GM19395 (cell line): Measurements from ENCODE around the gene LPP.

ENCODE experiments used
- ATAC-seq: cut with Tn5 transposase; IDR thresholded peaks from one replicate; pipeline ENCODE4 v1.9.1; 2021; ENCODE audit warnings: mild to moderate bottlenecking, moderate library complexity; ENCODE audit not compliant: unreplicated experiment

Gene LPP

DNA sequence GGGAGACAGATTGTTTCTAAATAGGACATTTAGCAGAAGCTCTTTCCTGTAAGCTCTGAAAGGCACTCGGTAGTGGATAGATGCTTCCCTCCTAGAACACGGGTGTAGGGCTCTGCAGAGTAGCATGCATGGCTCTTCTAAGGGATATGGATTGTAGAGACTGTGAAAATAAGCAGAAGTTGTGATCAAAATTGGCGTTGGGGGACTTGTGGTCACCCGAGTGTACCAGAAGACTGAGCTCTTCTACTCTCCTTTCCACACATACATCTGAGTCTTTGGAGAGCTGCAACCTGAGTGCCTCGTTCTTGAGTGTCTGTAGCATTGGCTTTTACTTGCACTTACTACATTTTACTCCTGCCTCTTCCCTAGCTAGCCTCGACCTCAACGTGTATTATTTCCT is 197.7 kb downstream of the LPP start:
- ATAC-seq, result no peak

- ATAC-seq, result no peak
These were observed 198.4 kb downstream of the LPP start for GRCh38 chr3:188352196-188352927.

DNA sequence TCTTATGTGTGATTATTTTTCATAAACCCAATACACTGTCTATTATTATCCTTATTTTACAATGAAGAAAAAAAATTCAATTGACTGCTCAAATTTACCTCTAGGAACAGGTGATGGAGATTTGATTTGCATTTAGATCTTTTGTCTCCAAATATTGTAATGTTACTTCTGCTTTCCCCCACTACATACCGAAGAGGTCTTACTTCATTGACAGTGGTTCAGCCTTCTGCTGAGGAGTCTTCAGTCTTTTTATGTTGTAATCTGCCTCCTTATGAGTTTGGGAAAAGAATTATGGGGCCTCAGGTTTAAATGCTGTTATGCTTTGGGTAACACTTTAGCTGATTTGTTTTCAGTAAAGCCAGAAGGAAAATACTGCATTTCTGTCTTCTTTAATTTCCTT is 199.5 kb downstream of the LPP start:
- no peak for ATAC-seq

- no peak for ATAC-seq
These were observed 205.0 kb downstream of the LPP start for GRCh38 chr3:188358787-188359493.

- ATAC-seq, result no peak
These were observed 206.5 kb downstream of the LPP start for GRCh38 chr3:188360364-188360881.

DNA sequence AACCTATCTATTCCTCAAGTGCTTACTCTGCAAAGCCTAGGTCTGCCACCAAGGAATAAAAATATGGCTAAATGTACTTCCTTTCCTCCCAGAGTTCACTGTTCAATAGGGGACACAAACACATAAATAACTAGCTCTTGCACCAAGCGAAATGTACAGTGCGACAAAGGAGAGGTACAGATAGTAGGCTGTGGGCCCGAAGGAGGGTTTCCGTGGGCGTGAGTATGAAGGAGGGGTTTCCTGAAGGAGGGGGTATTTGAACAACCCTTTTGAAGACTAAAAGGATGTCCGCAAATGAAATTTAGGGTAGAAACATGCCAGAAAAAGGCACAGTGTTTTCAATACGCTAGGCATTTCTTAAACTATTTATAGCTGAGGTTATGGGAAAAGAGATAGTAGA is 207.9 kb downstream of the LPP start:
- ATAC-seq, result no peak

GRCh38 chr3:188362405-188362831 is 208.5 kb downstream of the LPP start:
- ATAC-seq, result no peak

DNA sequence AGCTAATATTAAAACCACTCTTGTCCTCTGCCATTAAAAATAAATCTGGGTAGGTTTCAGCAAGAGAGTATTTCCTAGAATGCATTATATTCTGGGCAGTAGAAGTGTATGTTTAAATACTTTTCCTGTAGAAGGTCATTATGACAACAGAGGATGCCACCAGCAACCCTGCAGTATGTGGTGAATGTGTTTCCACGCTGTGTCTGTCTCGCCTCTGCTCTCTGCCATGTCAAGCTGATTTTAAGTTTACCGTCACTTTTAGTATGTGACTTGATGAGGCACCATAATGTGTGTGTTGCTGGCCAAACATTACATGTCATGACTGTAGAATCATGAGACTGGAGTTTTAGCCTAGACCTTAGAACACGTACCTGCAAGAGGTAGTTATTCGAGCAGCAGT is 211.2 kb downstream of the LPP start:
- no peak for ATAC-seq

DNA sequence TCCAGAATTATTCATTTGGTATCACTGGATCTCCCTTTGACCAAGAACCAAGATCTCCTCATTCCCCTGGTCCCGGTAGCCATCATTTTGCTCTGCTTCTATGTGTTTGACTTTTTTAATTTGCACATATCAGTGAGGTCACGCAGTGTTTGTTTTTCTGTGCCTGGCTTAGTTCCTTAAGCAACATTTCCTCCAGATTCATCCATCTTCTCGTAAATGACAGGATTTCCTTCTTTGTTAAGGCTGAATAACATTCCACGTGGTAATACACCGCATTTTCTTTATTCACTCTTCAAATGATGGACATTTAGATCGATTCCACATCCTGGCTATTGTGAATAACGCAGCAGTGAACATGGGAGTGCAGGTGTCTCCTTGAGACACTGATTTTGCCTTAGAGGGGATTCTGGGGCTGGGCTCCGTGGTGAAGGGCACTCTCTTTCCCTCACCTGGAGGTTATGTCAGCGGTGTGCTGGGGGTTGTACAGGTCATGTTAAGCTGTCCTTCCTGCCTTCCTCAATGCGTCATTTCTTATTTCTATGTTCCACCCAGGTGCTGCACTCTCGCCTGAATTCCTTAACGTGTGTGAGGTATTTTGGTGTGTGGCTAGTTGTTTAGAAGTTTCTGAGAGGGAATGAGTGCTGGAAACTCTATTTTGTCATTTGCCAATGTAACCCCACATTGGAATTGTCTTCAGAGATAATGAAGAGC is 212.2 kb downstream of the LPP start:
- ATAC-seq, result no peak

DNA sequence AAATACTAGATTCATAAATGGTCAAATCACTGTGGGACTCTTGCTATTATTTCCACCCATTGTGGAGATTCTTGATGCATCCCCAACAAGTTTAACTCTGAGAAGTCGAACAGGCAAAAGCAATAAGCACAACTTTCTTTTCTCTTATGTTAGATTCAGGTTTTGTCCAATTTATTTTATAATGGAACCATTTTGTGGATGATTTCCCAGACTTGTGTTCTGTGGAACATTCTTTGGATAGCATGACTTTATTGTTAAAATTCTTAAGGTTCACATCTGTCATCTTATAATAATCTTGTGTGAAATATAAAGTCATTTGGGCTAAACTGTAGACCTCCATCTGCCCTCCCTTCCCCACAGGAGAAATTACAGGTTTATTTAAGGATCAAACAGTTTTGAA is 213.7 kb downstream of the LPP start:
- no peak for ATAC-seq

DNA sequence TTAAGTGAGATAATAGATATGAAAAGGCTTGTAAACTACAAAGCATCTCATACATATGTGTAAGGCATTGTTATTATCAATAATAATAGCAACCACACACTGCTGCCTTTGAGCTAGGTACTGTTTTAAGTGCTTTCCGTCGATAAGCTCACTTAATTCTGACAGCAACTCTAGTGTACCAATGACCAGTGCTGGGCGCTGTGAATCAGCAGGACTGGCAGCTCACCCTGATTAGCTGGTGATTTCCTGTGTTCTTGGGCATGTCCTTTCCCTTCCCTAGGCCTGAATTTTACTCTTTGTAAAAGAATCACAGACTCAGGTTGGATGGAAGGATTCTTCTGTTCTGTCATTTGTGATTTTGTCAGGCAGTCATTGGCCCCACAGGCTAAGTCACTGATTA is 215.6 kb downstream of the LPP start:
- no peak for ATAC-seq

DNA sequence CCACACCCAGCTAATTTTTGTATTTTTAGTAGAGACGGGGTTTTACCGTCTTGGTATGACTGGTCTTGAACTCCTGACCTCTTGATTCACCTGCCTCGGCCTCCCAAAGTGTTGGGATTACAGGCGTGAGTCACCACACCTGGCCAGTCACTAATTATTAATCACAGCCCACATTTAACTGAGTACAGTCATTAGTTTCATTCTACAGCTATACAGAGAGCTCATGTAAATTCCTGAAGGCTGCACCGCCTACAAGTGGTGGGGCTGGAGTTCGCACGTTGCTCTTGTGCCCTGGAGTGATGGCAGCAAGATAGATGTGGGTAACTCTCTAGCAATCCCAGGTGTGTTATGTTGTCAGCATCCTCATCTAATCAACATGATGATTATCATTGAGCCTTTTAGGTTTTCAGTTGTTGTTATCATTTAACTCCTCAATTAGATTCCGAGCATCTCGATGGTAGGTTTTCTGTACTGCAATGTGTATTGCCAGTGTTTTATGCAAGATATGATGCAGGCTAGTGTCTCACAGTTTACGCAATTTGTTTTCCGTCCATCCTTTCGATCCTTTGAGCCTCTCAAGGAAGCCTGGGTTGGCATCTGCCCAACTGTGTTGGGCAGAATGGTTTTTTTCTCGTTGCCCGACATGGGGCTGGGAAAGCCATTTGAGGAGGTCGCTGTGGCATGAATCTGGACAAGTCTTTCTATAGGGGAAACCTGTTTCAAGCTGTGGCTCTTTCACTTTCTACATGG is 216.3 kb downstream of the LPP start:
- ATAC-seq, result no peak

- no peak for ATAC-seq
These were observed 224.8 kb downstream of the LPP start for GRCh38 chr3:188378786-188379185.

DNA sequence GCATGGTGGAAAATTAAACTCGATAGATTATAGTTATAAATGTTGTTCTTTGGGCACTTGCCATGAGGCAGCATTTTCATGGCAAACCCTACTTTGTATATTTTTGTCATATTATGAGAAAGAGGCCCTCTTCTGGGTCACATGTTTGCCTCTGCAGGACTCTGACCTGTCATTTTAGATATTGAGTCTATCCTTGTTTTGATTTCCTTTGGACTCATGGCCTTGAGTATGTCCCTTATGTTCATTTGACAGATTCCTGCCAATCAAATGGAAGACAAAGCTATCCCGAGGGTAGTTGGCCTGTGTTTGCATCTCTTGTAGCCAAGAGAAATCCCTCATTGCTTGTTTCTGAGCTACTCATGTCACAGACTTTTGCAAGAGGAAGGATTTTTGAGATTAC is 226.3 kb downstream of the LPP start:
- ATAC-seq, result no peak

- ATAC-seq, result no peak
These were observed 226.8 kb downstream of the LPP start for GRCh38 chr3:188380722-188381121.

DNA sequence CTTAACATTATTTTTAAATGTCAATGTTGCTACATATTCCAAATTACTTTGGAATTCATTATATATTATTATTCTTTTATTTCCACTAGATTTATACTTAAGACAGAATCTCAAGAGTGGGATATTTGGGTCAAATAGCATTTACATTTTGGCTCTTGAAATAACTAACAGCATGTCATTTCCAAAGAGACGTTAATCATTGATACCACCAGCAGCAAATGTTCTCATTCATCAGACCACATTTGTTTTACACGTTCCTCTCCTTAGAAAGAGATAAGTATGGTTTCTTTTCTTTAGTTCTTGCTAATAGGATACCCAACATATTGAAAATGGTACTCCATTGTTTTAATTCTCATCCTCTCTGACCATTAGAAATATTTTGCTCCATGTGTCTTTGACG is 229.8 kb downstream of the LPP start:
- ATAC-seq, result no peak

DNA sequence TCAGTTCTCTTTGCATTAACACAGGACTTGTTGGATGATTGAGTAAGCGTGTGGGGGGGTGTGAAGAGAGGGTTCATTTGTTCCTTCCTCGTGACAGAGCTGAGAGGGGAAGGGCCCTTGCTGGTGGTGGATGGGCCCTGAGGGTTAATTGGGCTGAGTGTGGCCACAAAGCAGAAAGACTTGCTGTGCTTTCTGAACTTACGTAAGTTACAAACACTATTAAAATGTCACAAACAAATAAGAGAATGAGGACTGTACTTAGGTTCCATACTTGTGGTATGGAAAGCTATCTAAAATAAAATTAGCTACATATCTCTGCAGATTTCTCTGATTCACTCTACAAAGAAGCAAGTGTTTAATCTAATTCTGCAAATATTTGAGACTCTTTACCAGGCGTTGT is 231.3 kb downstream of the LPP start:
- no peak for ATAC-seq

- peak; percentile 99 for ATAC-seq
These were observed 235.9 kb downstream of the LPP start for GRCh38 chr3:188389711-188390342.

DNA sequence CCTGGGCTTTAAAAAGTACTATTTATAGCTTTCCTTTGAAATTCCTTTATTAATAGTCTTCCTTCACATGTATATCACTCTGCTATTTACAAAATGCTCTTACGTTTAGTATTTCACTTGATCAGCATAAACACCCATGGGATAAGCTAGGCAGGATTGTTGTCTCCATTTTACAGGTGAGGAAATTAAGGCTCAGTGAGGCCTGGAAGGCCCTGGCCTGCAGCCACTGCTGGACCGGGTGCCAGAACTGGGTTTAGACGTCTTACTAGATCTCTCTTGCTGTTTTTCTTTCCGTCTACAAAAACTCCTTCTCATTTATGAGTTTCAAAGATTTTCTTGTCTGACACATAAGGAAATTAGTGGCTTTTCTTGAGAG is 236.4 kb downstream of the LPP start:
- ATAC-seq, result peak; percentile 26

- no peak for ATAC-seq
These were observed 237.0 kb downstream of the LPP start for GRCh38 chr3:188390775-188391443.
